ENCODE data around the gene SNCAIP.

Gene SNCAIP

GRCh38 chr5:122434205-122434970 lies 122.4 kb downstream of the SNCAIP start:
- DNase-seq = no peak

DNA sequence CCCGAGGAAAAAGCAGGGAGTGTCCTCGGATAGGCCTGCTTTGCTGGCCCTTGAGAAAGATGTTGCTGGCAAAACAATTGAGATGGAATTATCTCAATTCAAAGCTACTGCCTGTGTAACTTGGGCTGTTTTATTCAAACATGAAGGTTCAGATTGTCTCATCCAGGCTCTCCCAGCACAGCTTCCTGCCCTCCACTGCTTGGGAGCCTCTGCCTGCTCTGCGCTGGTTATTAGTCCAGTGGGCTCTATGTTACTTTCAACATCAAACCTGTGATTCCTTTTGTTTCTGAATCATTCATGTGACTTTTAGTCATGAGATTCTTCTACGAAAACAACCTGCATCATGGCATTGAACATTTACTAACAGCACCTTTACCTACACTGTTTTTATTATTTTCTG lies 123.2 kb downstream of the SNCAIP start:
- no peak for DNase-seq

DNA sequence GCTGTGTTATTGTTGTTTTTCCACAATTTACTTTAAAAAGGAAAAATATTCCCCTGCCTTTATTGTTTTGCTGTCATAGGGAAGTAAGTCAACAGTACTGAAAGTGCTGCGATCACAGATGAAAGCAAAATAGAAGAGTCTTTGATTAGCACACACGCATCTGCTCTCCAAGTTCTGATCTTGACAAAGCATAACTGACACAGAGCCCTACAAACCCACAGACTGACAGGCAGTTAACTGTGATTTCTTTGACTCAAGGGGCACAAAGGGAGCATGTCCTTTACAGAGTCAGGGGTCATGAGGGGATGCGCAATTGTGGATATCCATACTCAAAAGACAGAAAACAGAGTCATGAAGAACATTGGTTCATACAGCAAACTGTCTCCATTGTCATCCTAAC lies 123.7 kb downstream of the SNCAIP start:
- DNase-seq = no peak

DNA sequence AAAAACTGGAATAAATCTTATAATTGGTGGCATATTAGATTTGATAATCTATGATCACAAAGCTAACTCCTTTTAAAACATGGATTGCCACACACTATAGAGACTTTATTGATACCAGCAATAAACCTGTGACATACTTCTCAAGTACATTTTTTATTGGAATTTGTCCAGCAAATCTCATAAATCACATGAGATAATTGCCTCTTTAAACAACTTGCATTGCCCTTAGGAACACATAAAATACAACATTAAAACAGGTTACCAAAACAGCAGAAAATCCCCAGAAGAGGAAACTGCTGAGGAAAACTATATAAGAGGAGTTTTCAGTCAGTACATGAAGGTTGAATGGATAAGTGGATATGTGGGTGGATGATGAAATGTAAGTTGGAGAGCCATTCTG lies 124.6 kb downstream of the SNCAIP start:
- no peak for DNase-seq

DNA sequence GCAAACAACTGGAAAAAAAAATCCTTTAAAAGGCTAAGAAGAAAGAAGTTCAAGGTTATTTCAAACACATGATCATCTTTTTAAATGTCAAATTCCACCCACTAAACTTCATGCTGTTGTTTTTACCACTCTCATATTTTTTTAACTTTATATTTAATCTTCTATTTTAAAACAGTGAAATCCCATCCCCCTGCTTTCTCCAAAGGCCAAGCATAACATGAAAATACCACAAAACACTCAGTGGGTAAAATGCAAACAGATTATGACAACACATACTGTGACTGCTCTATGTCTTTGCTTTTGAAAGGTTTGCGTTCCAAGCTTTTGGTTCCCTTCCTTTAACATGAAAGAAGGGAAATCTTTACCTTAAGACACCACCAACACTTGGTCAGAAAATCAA lies 127.6 kb downstream of the SNCAIP start:
- DNase-seq = no peak

DNA sequence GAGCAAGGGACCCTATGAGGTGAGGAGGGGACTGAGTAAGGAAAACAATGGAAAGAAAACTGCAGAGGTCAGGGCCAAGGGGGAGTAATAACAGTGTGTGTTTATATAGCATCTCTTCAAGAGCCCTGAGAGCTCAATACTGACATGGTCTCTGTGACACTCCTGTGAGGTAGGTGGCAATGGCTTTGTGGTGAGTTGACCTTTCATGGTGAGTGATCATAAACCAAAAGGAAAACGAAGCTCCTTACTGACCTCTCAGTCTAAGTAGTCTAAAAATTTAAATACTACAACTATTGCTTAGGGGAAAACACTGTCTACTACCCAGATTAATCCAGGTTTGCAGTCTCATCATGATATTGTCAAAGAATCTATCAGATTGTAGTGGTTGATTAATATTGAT lies 130.9 kb downstream of the SNCAIP start:
- no peak for DNase-seq

GRCh38 chr5:122444411-122444810 lies 132.4 kb downstream of the SNCAIP start:
- DNase-seq = no peak

DNA sequence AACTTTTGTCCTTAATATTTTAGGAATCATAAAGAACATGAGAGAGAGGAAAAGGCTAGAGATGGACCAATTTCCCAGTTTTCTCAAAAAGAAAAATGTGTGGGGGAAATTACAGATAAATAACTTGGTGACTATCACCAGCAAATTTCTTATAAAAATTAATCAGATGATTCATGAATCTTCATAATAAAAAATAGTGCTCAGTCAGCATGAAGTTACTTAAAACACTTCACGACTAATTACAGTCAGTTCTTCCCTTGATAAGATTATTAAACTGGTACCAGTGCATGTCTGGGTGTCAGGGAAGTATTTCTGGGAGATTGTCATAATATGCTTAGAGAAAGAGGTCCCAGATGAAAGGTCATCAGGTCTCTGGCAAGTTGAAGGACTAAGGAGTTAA lies 133.0 kb downstream of the SNCAIP start:
- no peak for DNase-seq

DNA sequence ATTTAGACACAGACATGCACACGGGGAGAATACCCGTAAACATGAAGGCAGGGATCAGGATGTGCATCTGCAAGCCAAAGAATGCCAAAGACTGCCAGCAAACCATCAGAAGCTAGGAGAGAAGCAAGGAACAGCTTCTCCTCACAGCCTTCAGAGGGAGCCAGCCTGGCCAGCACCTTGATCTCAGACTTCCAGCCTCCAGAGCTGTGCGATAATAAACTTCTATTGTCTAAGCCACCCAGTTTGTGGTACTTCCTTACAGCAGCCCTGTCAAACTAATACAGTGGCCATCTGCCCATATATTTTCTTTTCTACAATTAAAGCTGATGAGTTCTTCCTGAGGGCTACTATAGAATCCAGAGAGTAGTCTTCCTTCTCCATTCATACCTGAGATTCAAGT lies 135.0 kb downstream of the SNCAIP start:
- DNase-seq = no peak

GRCh38 chr5:122447879-122448278 lies 135.8 kb downstream of the SNCAIP start:
- no peak for DNase-seq

- DNase-seq = no peak
Measured at GRCh38 chr5:122454541-122454940, 142.5 kb downstream of the SNCAIP start.

DNA sequence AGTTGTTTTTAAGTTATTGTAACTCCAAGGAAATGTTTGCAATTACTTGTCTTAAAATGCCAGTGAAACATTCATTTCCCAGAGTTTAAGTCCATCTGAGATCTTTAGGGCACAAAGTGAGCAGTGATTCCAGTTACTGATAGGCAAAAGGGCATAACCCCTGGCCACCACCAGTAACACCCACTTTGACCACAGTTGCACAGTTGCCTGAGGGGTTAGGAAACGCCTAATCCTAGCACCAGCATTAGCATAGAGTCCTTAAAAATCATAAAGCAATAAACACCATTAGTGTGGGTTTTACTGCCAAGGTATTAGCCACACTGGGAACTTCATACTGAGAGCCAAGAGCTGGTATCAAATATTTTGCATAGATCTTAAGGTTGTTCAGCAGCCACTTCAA lies 143.9 kb downstream of the SNCAIP start:
- DNase-seq = no peak

DNA sequence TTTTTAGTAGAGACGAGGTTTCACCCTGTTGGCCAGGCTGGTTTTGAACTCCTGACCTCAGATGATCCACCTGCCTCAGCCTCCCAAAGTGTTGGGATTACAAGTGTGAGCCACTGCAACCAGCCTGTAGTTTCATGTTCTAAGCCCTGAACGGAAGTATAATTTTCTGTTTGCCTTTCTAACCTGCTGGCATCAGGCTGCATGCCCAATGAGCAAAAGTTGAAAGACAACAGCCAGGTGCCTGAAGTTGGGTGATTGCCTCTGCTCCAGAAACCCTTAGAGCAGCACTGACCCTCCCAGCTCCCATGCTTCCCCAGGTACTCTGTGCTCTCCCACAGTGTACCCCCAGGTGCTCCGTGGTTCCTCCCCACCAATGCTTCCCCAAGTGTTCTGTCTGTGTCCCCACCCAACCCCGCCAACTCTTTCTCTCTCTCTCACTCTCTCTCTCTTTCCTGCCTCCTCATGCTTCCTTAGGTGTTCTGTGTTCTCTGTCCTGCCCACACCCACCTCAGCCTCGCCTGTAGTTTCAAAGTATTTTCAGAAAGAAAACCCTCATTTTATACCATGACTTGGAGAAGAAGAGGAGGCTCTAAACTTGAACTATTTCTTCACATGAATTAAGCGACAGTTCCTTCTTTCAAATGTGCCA lies 145.3 kb downstream of the SNCAIP start:
- DNase-seq = no peak

GRCh38 chr5:122458278-122458872 lies 146.3 kb downstream of the SNCAIP start:
- no peak for DNase-seq

GRCh38 chr5:122462486-122462885 lies 150.4 kb downstream of the SNCAIP start:
- no peak for DNase-seq

GRCh38 chr5:122463221-122463620 lies 151.2 kb downstream of the SNCAIP start:
- no peak for DNase-seq

- no peak for DNase-seq
Measured at GRCh38 chr5:122464191-122464590, 152.2 kb downstream of the SNCAIP start.

GRCh38 chr5:122465031-122465577 lies 153.1 kb downstream of the SNCAIP start:
- no peak for DNase-seq

GRCh38 chr5:122465994-122466393 lies 154.0 kb downstream of the SNCAIP start:
- no peak for DNase-seq

- DNase-seq = no peak
Measured at GRCh38 chr5:122468351-122469116, 156.5 kb downstream of the SNCAIP start.

- DNase-seq = no peak
Measured at GRCh38 chr5:122469384-122469919, 157.4 kb downstream of the SNCAIP start.

GRCh38 chr5:122470365-122470764 lies 158.3 kb downstream of the SNCAIP start:
- no peak for DNase-seq

Data from activated CD4-positive, CD25-positive, alpha-beta regulatory T cell (primary cell).